ENCODE measurements around the gene RYR2. TPM values are rescaled to one million over a fixed set of nuclear protein-coding genes. Genes with fewer than 3 reads are reported as not detected.

RYR2 gene
- total RNA-seq, 3 donors from 2014 or later: 0.16 to 0.59 (median 0.33) TPM

GRCh38 chr1:237539055-237539454 is 497.1 kb downstream of the RYR2 start:
- H3K36me3 ChIP-seq: no peaks in the 10 kb centered on the region
- DNase-seq (ENCODE audit: low spot score in 2 of 2): no peak
- H3K27ac ChIP-seq: no peak overlapping the region
- H3K4me1 ChIP-seq: no peaks in the 10 kb centered on the region
- H3K9me3 ChIP-seq: no peaks in the 10 kb centered on the region
- intact Hi-C loops (cut with DNase I; ENCODE audit: low total_unique reads): no loop called here
- H3K27me3 ChIP-seq: no peaks in the 10 kb centered on the region
- TF ChIP-seq POLR2A (IDR thresholded peaks at IDR 0.05): no peak
- no peak for TF ChIP-seq POLR2AphosphoS5 (IDR thresholded peaks at IDR 0.05)
- no peak for TF ChIP-seq CTCF (IDR thresholded peaks at IDR 0.05)
- no peak overlapping the region for H3K4me3 ChIP-seq

- Histone ChIP-seq H3K4me3 (no peak overlapping the region), H3K27me3 (no peaks in the 10 kb centered on the region), H3K36me3 (no peaks in the 10 kb centered on the region), H3K4me1 (no peaks in the 10 kb centered on the region), H3K27ac (no peak overlapping the region), H3K9me3 (no peaks in the 10 kb centered on the region)
- no peak for TF ChIP-seq CTCF (IDR thresholded peaks at IDR 0.05)
- TF ChIP-seq POLR2AphosphoS5 (IDR thresholded peaks at IDR 0.05): no peak
- TF ChIP-seq POLR2A (IDR thresholded peaks at IDR 0.05): no peak
- DNase-seq (ENCODE audit: low spot score in 2 of 2): no peak
- intact Hi-C loops (cut with DNase I; ENCODE audit: low total_unique reads): no loop called here
Observed at GRCh38 chr1:237542525-237543418, 500.8 kb downstream of the RYR2 start.

- intact Hi-C loops (cut with DNase I; ENCODE audit: low total_unique reads): no loop called here
- no peak for TF ChIP-seq POLR2AphosphoS5 (IDR thresholded peaks at IDR 0.05)
Observed at GRCh38 chr1:237553078-237553477, 511.1 kb downstream of the RYR2 start.

GRCh38 chr1:237556911-237557310 is 514.9 kb downstream of the RYR2 start:
- Histone ChIP-seq H3K27me3 (no peaks in the 10 kb centered on the region), H3K9me3 (no peaks in the 10 kb centered on the region), H3K27ac (no peak overlapping the region), H3K4me3 (no peak overlapping the region), H3K36me3 (no peaks in the 10 kb centered on the region), H3K4me1 (no peaks in the 10 kb centered on the region)
- TF ChIP-seq POLR2AphosphoS5 (IDR thresholded peaks at IDR 0.05) (no peak), POLR2A (IDR thresholded peaks at IDR 0.05) (no peak)
- DNase-seq (ENCODE audit: low spot score in 2 of 2): no peak
- intact Hi-C loops (cut with DNase I; ENCODE audit: low total_unique reads): no loop called here

More at GRCh38 chr1:237553078-237553477, 511.1 kb downstream of the RYR2 start:
- Histone ChIP-seq H3K9me3 (no peaks in the 10 kb centered on the region), H3K4me3 (no peak overlapping the region), H3K27me3 (no peaks in the 10 kb centered on the region), H3K27ac (no peak overlapping the region), H3K36me3 (no peaks in the 10 kb centered on the region), H3K4me1 (no peaks in the 10 kb centered on the region)
- DNase-seq (ENCODE audit: low spot score in 2 of 2): no peak

GRCh38 chr1:237562242-237562823 is 520.3 kb downstream of the RYR2 start:
- TF ChIP-seq CTCF (IDR thresholded peaks at IDR 0.05): peak in 2 of 3 donors; percentile 29 to 39
- TF ChIP-seq POLR2A (IDR thresholded peaks at IDR 0.05): no peak
- TF ChIP-seq POLR2AphosphoS5 (IDR thresholded peaks at IDR 0.05): no peak
- no peak for DNase-seq (ENCODE audit: low spot score in 2 of 2)
- H3K4me3 ChIP-seq: no peak overlapping the region
- H3K27me3 ChIP-seq: no peaks in the 10 kb centered on the region
- no peak overlapping the region for H3K27ac ChIP-seq
- H3K36me3 ChIP-seq: no peaks in the 10 kb centered on the region
- H3K4me1 ChIP-seq: no peaks in the 10 kb centered on the region
- H3K9me3 ChIP-seq: no peaks in the 10 kb centered on the region
- intact Hi-C loops (cut with DNase I; ENCODE audit: low total_unique reads): no loop called here

GRCh38 chr1:237565236-237565635 is 523.3 kb downstream of the RYR2 start:
- no peaks in the 10 kb centered on the region for H3K27me3 ChIP-seq
- no peak for DNase-seq (ENCODE audit: low spot score in 2 of 2)
- no peak overlapping the region for H3K27ac ChIP-seq
- no peak overlapping the region for H3K4me3 ChIP-seq
- no peaks in the 10 kb centered on the region for H3K36me3 ChIP-seq
- no peaks in the 10 kb centered on the region for H3K4me1 ChIP-seq
- intact Hi-C loops (cut with DNase I; ENCODE audit: low total_unique reads): no loop called here
- H3K9me3 ChIP-seq: no peaks in the 10 kb centered on the region
- TF ChIP-seq POLR2A (IDR thresholded peaks at IDR 0.05) (no peak), CTCF (IDR thresholded peaks at IDR 0.05) (no peak), POLR2AphosphoS5 (IDR thresholded peaks at IDR 0.05) (no peak)

All from breast epithelium (tissue), 4 donors.